GM19328 (cell line): ENCODE results near the gene PIGK.

Experiments
- ATAC-seq: cut with Tn5 transposase; IDR thresholded peaks from one replicate; pipeline ENCODE4 v1.9.1; 2021; ENCODE audit warnings: mild to moderate bottlenecking, moderate library complexity; ENCODE audit not compliant: unreplicated experiment

Gene PIGK

GRCh38 chr1:77044133-77044849 lies 174.9 kb downstream of the PIGK start:
- ATAC-seq: no peak

- no peak for ATAC-seq
These were observed 178.4 kb downstream of the PIGK start for GRCh38 chr1:77040826-77041225.

- ATAC-seq: no peak
These were observed 179.5 kb downstream of the PIGK start for GRCh38 chr1:77039739-77040138.

- no peak for ATAC-seq
These were observed 180.1 kb downstream of the PIGK start for GRCh38 chr1:77039111-77039510.
